Measurements from ENCODE around the gene CBR1.
"Not testable (repeated sequence)": the region's sequence is repeated elsewhere in the genome, so short reads cannot be mapped to it uniquely, and the experiment has no call there.

- not testable (repeated sequence) for TF ChIP-seq CTCF (conservative IDR thresholded peaks at IDR 0.05); ZFX (IDR thresholded peaks at IDR 0.05)
Observed at GRCh38 chr21:36073911-36074310, 4.1 kb downstream of the CBR1 start.

All from C4-2B (cell line).